RKO (cell line): Measurements from ENCODE around the gene ST6GAL1.

ENCODE experiments used
- DNase-seq: peaks from one replicate; pipeline ENCODE4 v3.0.0-alpha.2; 2016; ENCODE audit warnings: low spot score

Gene ST6GAL1

GRCh38 chr3:187077537-187077936, 147.2 kb downstream of the ST6GAL1 start:
- no peak for DNase-seq

DNA sequence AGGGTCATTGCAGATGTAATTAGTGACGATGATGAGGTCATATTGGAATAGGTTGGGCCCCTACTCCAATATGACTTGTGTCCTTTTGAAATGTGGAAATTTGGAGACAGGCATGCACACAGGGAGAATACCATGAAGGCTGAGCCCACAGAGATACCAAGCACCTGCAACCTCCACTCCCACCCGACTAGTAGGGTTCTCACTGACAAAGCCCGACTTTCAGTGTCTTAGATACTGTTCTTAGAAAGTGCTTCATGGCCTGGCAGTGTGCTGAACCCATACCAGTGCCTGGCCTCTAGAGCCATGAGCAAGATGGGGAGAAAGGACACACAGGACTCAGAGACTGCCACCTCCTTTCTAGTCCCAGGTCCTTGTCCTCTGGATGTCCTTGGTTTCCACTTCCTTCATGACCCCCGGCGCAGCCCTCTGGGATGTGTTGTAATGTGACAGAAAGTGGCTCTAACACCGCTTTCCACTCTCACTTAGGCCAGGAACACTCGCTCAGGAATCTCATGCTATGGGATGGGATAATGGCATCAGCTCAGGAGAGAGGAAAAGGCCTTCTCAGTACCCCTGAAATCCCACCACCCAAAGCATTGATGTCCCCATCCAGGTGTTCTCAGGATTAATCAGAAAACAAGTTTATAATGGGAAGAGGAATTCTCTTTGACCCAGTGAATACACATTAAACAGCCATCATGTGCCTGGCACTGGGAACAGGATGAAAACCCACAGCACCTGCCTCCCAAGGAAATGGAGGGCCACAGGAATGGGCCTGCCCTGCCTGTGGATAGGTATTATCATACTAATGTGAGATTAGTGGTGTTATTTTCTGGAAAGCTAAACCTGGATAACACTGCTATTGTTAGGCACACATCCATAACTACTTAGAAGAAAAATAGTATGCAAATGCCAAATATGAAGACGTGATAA, 149.0 kb downstream of the ST6GAL1 start:
- no peak for DNase-seq

GRCh38 chr3:187080799-187081450, 150.6 kb downstream of the ST6GAL1 start:
- no peak for DNase-seq

GRCh38 chr3:187082758-187083375, 152.5 kb downstream of the ST6GAL1 start:
- DNase-seq, result no peak

- DNase-seq, result no peak
Measured at GRCh38 chr3:187084126-187084525, 153.8 kb downstream of the ST6GAL1 start.

DNA sequence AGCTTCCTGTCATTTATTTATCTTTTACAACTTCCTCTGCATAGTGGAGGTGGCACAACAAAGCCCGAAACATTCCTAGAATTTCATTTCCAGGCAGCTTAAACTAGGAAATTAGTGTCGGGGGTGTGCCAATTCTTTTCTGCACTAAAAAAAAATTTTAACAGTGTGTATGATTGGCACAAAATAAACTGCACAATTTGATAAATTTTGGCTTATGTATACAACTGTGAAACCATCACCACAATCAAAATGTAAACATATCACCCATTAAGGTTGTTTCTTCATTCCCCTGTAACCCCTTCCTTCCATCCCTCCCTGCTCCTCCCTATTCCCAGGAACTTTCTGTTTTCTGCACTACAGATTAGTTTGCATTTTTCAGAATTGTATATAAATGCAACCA, 154.3 kb downstream of the ST6GAL1 start:
- no peak for DNase-seq

DNA sequence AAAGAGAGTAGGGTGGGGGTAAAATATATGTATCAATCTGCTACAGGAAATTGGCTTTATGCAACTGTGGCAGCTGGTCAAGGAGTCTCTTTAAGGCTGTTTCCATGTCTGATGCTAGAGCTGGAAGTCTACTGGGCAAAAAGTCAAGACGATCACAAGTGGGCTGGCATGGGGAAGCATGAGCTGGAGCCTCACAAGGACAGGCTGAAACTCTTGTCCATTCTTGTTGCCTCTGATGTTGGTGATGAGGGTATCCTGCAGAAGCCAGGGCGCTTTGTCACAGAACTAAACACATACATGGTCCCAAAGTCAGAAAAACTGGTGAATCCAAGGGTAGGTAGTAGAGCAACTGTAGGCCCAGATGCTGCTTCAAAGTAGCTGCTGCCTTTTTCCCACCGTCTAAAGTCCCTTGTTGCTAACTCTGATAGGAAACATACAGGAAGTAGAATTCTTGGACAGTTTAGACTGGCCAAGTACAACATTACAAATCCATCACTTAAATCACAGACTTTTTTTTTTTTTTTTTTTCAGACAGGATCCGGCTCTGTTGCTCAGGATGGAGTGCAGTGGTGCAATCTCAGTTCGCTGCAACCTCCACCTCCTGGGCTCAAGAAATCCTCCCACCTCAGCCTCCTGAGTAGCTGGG, 154.8 kb downstream of the ST6GAL1 start:
- DNase-seq, result no peak

GRCh38 chr3:187085933-187086332, 155.6 kb downstream of the ST6GAL1 start:
- DNase-seq, result no peak

DNA sequence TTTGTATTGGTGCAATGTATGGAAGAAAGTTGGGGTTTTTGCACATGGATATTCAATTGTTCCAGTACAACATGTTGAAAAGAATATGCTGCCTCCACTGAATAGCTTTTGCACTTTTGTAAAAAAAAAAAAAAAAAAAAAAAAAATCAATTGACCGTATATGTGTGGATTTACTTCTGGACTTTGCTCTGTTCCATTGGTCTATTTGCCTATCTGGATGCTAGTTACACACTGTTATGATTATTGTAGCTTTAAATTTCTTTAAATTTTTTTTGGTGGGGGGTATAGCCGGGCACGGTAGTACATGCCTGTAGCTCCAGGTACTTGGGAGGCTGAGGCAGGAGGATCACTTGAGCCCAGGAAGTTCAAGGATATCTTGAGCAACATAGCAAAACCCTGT, 156.5 kb downstream of the ST6GAL1 start:
- DNase-seq, result no peak

- DNase-seq, result no peak
Measured at GRCh38 chr3:187088701-187089100, 158.4 kb downstream of the ST6GAL1 start.

DNA sequence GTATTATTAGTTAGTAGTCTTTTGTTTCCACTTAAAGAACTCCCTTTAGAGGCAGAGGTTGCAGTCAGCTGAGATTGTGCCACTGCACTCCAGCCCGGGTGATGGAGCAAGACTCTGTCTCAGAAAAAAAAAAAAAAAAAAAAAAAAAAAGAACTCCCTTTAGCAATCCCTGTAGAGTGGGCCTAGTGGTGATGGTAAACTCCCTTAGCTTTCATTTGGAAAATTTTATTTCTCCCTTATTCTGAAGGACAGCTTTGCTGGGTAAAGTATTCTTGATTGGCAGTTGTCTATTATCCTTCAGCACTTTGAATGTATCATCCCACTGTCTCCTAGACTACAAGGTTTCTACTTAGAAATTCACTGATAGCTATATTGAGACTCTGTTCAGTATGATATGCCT, 163.0 kb downstream of the ST6GAL1 start:
- DNase-seq, result no peak

DNA sequence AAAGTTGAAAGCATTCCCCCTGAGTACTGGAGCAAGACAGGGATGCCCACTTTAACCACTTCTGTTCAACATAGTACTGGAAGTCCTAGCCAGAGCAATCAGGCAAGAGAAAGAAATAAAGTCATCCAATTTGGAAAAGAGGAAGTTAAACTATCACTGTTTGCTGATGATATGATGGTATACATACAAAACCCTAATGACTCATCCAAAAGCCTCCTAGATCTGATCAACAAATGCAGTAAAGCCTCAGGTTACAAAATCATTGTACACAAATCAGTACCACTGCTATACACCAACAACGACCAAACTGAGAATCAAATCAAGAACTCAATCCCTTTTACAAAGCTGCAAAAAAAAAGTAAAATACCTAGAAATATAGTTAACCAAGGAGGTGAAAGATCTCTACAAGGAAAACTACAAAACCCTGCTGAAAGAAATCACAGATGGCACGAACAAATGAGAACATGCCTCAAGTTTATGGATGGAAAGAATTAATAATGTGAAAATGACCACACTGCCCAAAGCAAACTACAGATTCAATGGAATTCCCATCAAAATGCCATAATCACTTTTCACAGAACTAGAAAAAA, 168.7 kb downstream of the ST6GAL1 start:
- no peak for DNase-seq

DNA sequence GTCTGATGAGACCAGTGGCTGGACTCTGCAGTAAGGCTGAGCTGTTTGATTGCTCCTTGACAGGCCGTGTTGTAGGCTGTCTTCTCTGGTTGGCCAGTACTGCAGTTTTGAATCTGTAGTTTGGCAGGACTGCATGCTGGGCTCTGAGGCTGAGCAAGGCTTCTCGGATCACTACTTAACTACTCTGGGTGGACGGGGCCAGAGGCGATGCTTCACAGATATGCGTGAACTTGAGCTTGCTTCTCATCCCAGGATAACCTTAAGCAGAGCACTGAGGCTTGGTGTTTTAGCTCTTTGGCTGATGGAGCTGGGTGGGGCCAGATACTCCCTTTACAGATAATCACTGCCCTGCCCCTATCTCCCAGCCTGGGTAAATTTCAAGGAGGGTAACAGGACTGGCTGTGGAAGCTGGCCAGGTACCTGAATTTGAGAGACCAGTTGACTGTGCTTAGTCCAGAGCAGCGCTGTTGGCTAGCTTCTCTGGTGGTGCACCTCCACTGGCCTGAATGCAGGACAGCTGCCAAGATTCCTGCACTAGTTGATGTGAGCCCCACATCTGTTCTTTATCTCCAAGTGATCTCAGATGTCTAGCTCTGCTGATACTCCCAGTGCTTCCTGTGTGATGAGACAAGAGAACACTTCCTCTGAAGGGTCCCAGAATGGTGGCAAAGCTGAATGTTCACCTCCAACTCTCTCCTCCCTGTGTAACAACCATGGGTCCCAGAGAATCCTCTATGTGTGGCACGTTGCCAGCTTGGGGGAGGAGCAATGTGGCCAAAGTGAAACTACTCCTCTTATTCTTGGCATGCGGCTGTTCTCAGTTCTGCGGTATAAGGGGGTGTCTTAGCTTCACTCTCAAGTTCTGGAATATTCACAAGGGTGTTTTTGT, 171.1 kb downstream of the ST6GAL1 start:
- no peak for DNase-seq

GRCh38 chr3:187102073-187102634, 171.8 kb downstream of the ST6GAL1 start:
- DNase-seq, result no peak

GRCh38 chr3:187103251-187103650, 172.9 kb downstream of the ST6GAL1 start:
- DNase-seq, result no peak

GRCh38 chr3:187104342-187104741, 174.0 kb downstream of the ST6GAL1 start:
- no peak for DNase-seq

GRCh38 chr3:187104933-187105332, 174.6 kb downstream of the ST6GAL1 start:
- no peak for DNase-seq

- no peak for DNase-seq
Measured at GRCh38 chr3:187105700-187106099, 175.4 kb downstream of the ST6GAL1 start.

GRCh38 chr3:187107989-187108388, 177.7 kb downstream of the ST6GAL1 start:
- no peak for DNase-seq

- no peak for DNase-seq
Measured at GRCh38 chr3:187110156-187110555, 179.8 kb downstream of the ST6GAL1 start.
